ENCODE measurements around the gene PRKCZ.
A peak's percentile ranks its signal among the peaks of the same experiment; 100 is the strongest.

The PRKCZ gene

GRCh38 chr1:2024887-2025286 lies 25.3 kb upstream of the PRKCZ start:
- no peak for DNase-seq (ENCODE audit: low spot score)

- DNase-seq (ENCODE audit: low spot score), result no peak
Measured at GRCh38 chr1:2025491-2025981, 24.7 kb upstream of the PRKCZ start.

GRCh38 chr1:2027961-2028583 lies 22.1 kb upstream of the PRKCZ start:
- DNase-seq (ENCODE audit: low spot score), result no peak

- DNase-seq (ENCODE audit: low spot score), result no peak
Measured at GRCh38 chr1:2028870-2029560, 21.2 kb upstream of the PRKCZ start.

- no peak for DNase-seq (ENCODE audit: low spot score)
Measured at GRCh38 chr1:2029561-2029960, 20.6 kb upstream of the PRKCZ start.

GRCh38 chr1:2030076-2030871 lies 19.9 kb upstream of the PRKCZ start:
- DNase-seq (ENCODE audit: low spot score), result no peak

- DNase-seq (ENCODE audit: low spot score), result no peak
Measured at GRCh38 chr1:2031546-2032540, 18.4 kb upstream of the PRKCZ start.

GRCh38 chr1:2032737-2033136 lies 17.5 kb upstream of the PRKCZ start:
- no peak for DNase-seq (ENCODE audit: low spot score)

- no peak for DNase-seq (ENCODE audit: low spot score)
Measured at GRCh38 chr1:2033165-2033564, 17.0 kb upstream of the PRKCZ start.

- DNase-seq (ENCODE audit: low spot score), result no peak
Measured at GRCh38 chr1:2036287-2036686, 13.9 kb upstream of the PRKCZ start.

- no peak for DNase-seq (ENCODE audit: low spot score)
Measured at GRCh38 chr1:2037314-2037979, 12.8 kb upstream of the PRKCZ start.

- DNase-seq (ENCODE audit: low spot score), result no peak
Measured at GRCh38 chr1:2038229-2038628, 12.0 kb upstream of the PRKCZ start.

GRCh38 chr1:2039251-2039650 lies 11.0 kb upstream of the PRKCZ start:
- no peak for DNase-seq (ENCODE audit: low spot score)

- DNase-seq (ENCODE audit: low spot score), result no peak
Measured at GRCh38 chr1:2041305-2041704, 8.9 kb upstream of the PRKCZ start.

- no peak for DNase-seq (ENCODE audit: low spot score)
Measured at GRCh38 chr1:2041887-2042286, 8.3 kb upstream of the PRKCZ start.

- DNase-seq (ENCODE audit: low spot score), result no peak
Measured at GRCh38 chr1:2042830-2043773, 7.1 kb upstream of the PRKCZ start.

- no peak for DNase-seq (ENCODE audit: low spot score)
Measured at GRCh38 chr1:2043886-2044285, 6.3 kb upstream of the PRKCZ start.

GRCh38 chr1:2044510-2045319 lies 5.5 kb upstream of the PRKCZ start:
- DNase-seq (ENCODE audit: low spot score), result peak; percentile 26

All from pons (tissue), 1 donor.